Glomerular endothelial cell (primary cell): ENCODE results near the gene RUSC1. TPM values are rescaled to one million over a fixed set of nuclear protein-coding genes. Genes with fewer than 3 reads are reported as not detected.

Experiments
- total RNA-seq: library from RNA; depleted of rRNA; stranded (reverse); fragments of >200 nt; gene quantifications from 2 replicates; pipeline ENCODE4 v1.2.3, GENCODE V29; 2015

The RUSC1 gene
- total RNA-seq, 1 donor from 2014 or later, result 33.1 TPM

Other genes starting within 250 kb of the RUSC1 start
- 1.5 and 4.0 TPM in 2 replicates for gene EFNA3, start 242.1 kb upstream of the RUSC1 start, total RNA-seq
- 77.9 and 195 TPM in 2 replicates for gene EFNA1, start 193.0 kb upstream of the RUSC1 start, total RNA-seq
- gene SLC50A1, start 185.0 kb upstream of the RUSC1 start, total RNA-seq, result 21.0 and 29.1 TPM in 2 replicates
- gene DPM3, start 180.4 kb upstream of the RUSC1 start, total RNA-seq, result 41.0 and 45.0 TPM in 2 replicates
- gene KRTCAP2, start 147.6 kb upstream of the RUSC1 start, total RNA-seq, result 121 and 150 TPM in 2 replicates
- 9.9 and 11.8 TPM in 2 replicates for gene TRIM46, start 147.0 kb upstream of the RUSC1 start, total RNA-seq
- 12.5 and 18.2 TPM in 2 replicates for gene THBS3, start 113.0 kb upstream of the RUSC1 start, total RNA-seq
- 44.3 and 45.6 TPM in 2 replicates for gene MTX1, start 112.2 kb upstream of the RUSC1 start, total RNA-seq
- 26.5 and 46.3 TPM in 2 replicates for gene ENTREP3, start 65.4 kb upstream of the RUSC1 start, total RNA-seq
- 79.2 and 128 TPM in 2 replicates for gene SCAMP3, start 58.5 kb upstream of the RUSC1 start, total RNA-seq
- 30.2 and 36.1 TPM in 2 replicates for gene CLK2, start 47.4 kb upstream of the RUSC1 start, total RNA-seq
- 0.19 and 1.3 TPM in 2 replicates for gene HCN3, start 43.4 kb upstream of the RUSC1 start, total RNA-seq
- not detected in 2 replicates for gene PKLR, start 19.5 kb upstream of the RUSC1 start, total RNA-seq
- gene FDPS, start 12.0 kb upstream of the RUSC1 start, total RNA-seq, result 319 and 345 TPM in 2 replicates
- 16.4 and 26.6 TPM in 2 replicates for gene ASH1L, start 241.9 kb downstream of the RUSC1 start, total RNA-seq